ENCODE measurements around the gene COL4A4. TPM values are rescaled to one million over a fixed set of nuclear protein-coding genes. Genes with fewer than 3 reads are reported as not detected.

COL4A4 gene
- total and polyA plus RNA-seq, 2 donors (not counting 3 experiments of a cell fraction or from before 2014, with no cell fraction given), result not detected

GRCh38 chr2:227033471-227034148 is 130.4 kb downstream of the COL4A4 start:
- no peak overlapping the region for H3K4me3 ChIP-seq (replicated peaks in 1 of 3; ENCODE audit: insufficient read depth in 1 of 3, low read depth in 1 of 3, low read length in 3 of 3)
- H3K27me3 ChIP-seq (ENCODE audit: control insufficient read depth in 2 of 2, insufficient read depth in 2 of 2, low read length in 2 of 2), result no peaks in the 10 kb centered on the region
- no peaks in the 10 kb centered on the region for H3K36me3 ChIP-seq (ENCODE audit: control insufficient read depth in 2 of 2, extremely low read depth in 1 of 2, insufficient read depth in 2 of 2, low read length in 2 of 2)
- no peak overlapping the region for H2AFZ ChIP-seq (ENCODE audit: low read depth, low read length)
- dilution Hi-C loops (cut with MboI; ENCODE audit: extremely low pct_ligation_motif_present, low sequenced_read_pairs) (no loop called here), intact Hi-C loops (cut with micrococcal nuclease) (loop anchor here (2.0 kb wide), 1 partner anchor 73 kb away; no protein-coding TSS in a partner anchor)
- no TSS peak for BruUV-seq (replicated peaks)
- no peak for FAIRE-seq
- H3K79me2 ChIP-seq (ENCODE audit: control insufficient read depth, insufficient read depth, low read length), result no peaks in the 10 kb centered on the region
- no peaks in the 10 kb centered on the region for H3K9me3 ChIP-seq (replicated peaks; ENCODE audit: control insufficient read depth, insufficient read depth, low read length)
- no peak for TF ChIP-seq FOS (IDR thresholded peaks at IDR 0.05; ENCODE audit: borderline replicate concordance, insufficient read depth, low read length)
- TF ChIP-seq CTCF (IDR thresholded peaks at IDR 0.05; ENCODE audit: extremely low read depth in 1 of 2, insufficient read depth in 1 of 2, low read depth in 1 of 2, low read length in 2 of 2), result peak; percentile 15 to 38
- no peaks in the 10 kb centered on the region for H3K9me1 ChIP-seq (replicated peaks; ENCODE audit: control insufficient read depth, extremely low read depth, insufficient read depth, low read length)
- CTCF ChIA-PET, result interaction anchor here (1.0 kb wide), 1 partner anchor 10 kb away, joined by 3 read pairs; no protein-coding TSS in a partner anchor
- no peak for DNase-seq (ENCODE audit: low read depth, low spot score)
- H3K4me2 ChIP-seq (ENCODE audit: insufficient read depth, low read length), result no peak overlapping the region
- no peak overlapping the region for H3K27ac ChIP-seq (ENCODE audit: insufficient read depth, low read depth, low read length)
- POLR2A ChIA-PET, result no interaction called here
- H3K4me1 ChIP-seq (ENCODE audit: control insufficient read depth, extremely low read depth, insufficient read depth, low read length), result no peaks in the 10 kb centered on the region
- no peaks in the 10 kb centered on the region for H4K20me1 ChIP-seq (replicated peaks; ENCODE audit: control insufficient read depth, extremely low read depth, insufficient read depth, low read length)
- H3K9ac ChIP-seq (replicated peaks; ENCODE audit: extremely low read depth, insufficient read depth, low read length), result no peak overlapping the region

GRCh38 chr2:227031379-227031778 is 132.6 kb downstream of the COL4A4 start:
- no TSS peak for BruUV-seq (replicated peaks)
- intact Hi-C loops (cut with micrococcal nuclease) (no loop called here), dilution Hi-C loops (cut with MboI; ENCODE audit: extremely low pct_ligation_motif_present, low sequenced_read_pairs) (no loop called here)
- no peaks in the 10 kb centered on the region for H3K9me3 ChIP-seq (replicated peaks; ENCODE audit: control insufficient read depth, insufficient read depth, low read length)
- no peaks in the 10 kb centered on the region for H3K27me3 ChIP-seq (ENCODE audit: control insufficient read depth in 2 of 2, insufficient read depth in 2 of 2, low read length in 2 of 2)
- H3K4me2 ChIP-seq (ENCODE audit: insufficient read depth, low read length), result no peak overlapping the region
- FAIRE-seq (no peak), DNase-seq (ENCODE audit: low read depth, low spot score) (no peak)
- H3K9me1 ChIP-seq (replicated peaks; ENCODE audit: control insufficient read depth, extremely low read depth, insufficient read depth, low read length), result no peaks in the 10 kb centered on the region
- no peak overlapping the region for H3K9ac ChIP-seq (replicated peaks; ENCODE audit: extremely low read depth, insufficient read depth, low read length)
- no peaks in the 10 kb centered on the region for H4K20me1 ChIP-seq (replicated peaks; ENCODE audit: control insufficient read depth, extremely low read depth, insufficient read depth, low read length)
- no peaks in the 10 kb centered on the region for H3K4me1 ChIP-seq (ENCODE audit: control insufficient read depth, extremely low read depth, insufficient read depth, low read length)
- ChIA-PET CTCF (no interaction called here), POLR2A (no interaction called here)
- no peak overlapping the region for H3K27ac ChIP-seq (ENCODE audit: insufficient read depth, low read depth, low read length)
- no peak overlapping the region for H2AFZ ChIP-seq (ENCODE audit: low read depth, low read length)
- no peak overlapping the region for H3K4me3 ChIP-seq (replicated peaks in 1 of 3; ENCODE audit: insufficient read depth in 1 of 3, low read depth in 1 of 3, low read length in 3 of 3)
- TF ChIP-seq POLR2AphosphoS5 (IDR thresholded peaks at IDR 0.05; ENCODE audit: insufficient read depth, low read depth, low read length), result no peak
- TF ChIP-seq JUN (IDR thresholded peaks at IDR 0.05; ENCODE audit: borderline replicate concordance, insufficient read depth, insufficient read length, low read depth), result no peak
- TF ChIP-seq POLR2A (IDR thresholded peaks at IDR 0.05; ENCODE audit: low read depth, low read length), result no peak
- no peak for TF ChIP-seq MYC (IDR thresholded peaks at IDR 0.05; ENCODE audit: low read depth, low read length)
- H3K79me2 ChIP-seq (ENCODE audit: control insufficient read depth, insufficient read depth, low read length), result no peaks in the 10 kb centered on the region
- no peaks in the 10 kb centered on the region for H3K36me3 ChIP-seq (ENCODE audit: control insufficient read depth in 2 of 2, extremely low read depth in 1 of 2, insufficient read depth in 2 of 2, low read length in 2 of 2)
